ENCODE measurements around the gene DOCK4. TPM values are rescaled to one million over a fixed set of nuclear protein-coding genes. Genes with fewer than 3 reads are reported as not detected.

DOCK4 gene
- total and polyA plus RNA-seq, 10 of the 15 experiments (the other 5 are each of a cell fraction or from before 2014, with no cell fraction given) = 0.03 to 0.73 (median 0.38) TPM

DNA sequence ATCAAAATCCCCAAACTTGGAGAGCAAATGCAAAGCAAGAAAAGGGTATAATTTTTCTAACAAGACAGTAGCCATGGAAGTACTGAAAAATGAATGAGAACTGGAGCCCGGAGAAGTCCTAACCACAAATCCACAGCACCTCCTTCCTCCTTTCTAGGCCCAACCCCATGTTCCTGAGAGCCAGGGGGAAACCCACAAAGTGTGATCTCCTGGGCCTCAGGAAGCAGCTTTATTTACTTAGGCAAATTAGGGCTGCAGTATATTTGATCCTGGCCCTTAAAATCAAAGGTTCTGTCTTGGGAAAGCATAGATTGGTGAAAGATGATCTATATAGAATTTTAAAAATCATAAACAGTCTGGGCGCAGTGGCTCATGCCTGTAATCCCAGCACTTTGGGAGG, 103.0 kb downstream of the DOCK4 start:
- DNase-seq (ENCODE audit: low read depth, low spot score) (no peak), FAIRE-seq (no peak), ATAC-seq (no peak)
- Histone ChIP-seq H3K4me2 (ENCODE audit: control insufficient read depth, insufficient read depth) (no peak overlapping the region), H3K27ac (ENCODE audit: control insufficient read depth, insufficient read depth) (no peak overlapping the region), H3K27me3 (replicated peaks in 1 of 2; ENCODE audit: control insufficient read depth in 2 of 2, insufficient read depth in 2 of 2, low read length in 1 of 2) (no peaks in the 10 kb centered on the region), H3K4me1 (ENCODE audit: control insufficient read depth, insufficient read depth, low read length) (no peaks in the 10 kb centered on the region), H3K79me2 (ENCODE audit: control insufficient read depth, insufficient read depth, low read length) (no peaks in the 10 kb centered on the region), H3K9me3 (replicated peaks; ENCODE audit: control insufficient read depth, insufficient read depth, low read length) (no peaks in the 10 kb centered on the region), H2AFZ (ENCODE audit: control insufficient read depth, low read depth, low read length) (no peak overlapping the region; the same call in 1 of the 2 replicates), H3K4me3 (no peak overlapping the region), H4K20me1 (ENCODE audit: control insufficient read depth, insufficient read depth) (no peaks in the 10 kb centered on the region), H3K9ac (ENCODE audit: control insufficient read depth, insufficient read depth, low read length) (no peak overlapping the region), H3K36me3 (ENCODE audit: control insufficient read depth in 2 of 2, insufficient read depth in 2 of 2, low read length in 1 of 2) (no peaks in the 10 kb centered on the region)
- intact Hi-C loops (cut with micrococcal nuclease; ENCODE audit: unreplicated experiment) = no loop called here
- POLR2A ChIA-PET = no interaction called here
- RAD21 ChIA-PET (ENCODE audit: unreplicated experiment) = no interaction called here
- CTCF ChIA-PET = no interaction called here
- BruUV-seq (replicated peaks) = no TSS peak
- in situ Hi-C loops (cut with MboI) = no loop called here
- SMC1A ChIA-PET (ENCODE audit: uncharacterized antibody, unreplicated experiment) = no interaction called here
- WGBS (ENCODE audit: insufficient coverage, insufficient replicate concordance, low lambda C conversion rate, missing lambda C conversion rate) = 71% methylated on average over 2 of the region's 2 CpGs
- TF ChIP-seq MYC (IDR thresholded peaks at IDR 0.05; ENCODE audit: insufficient read depth, insufficient read length, insufficient replicate concordance, low read length, severe bottlenecking) (no peak), POLR2A (IDR thresholded peaks at IDR 0.05; ENCODE audit: low read depth, low read length) (no peak), E4F1 (IDR thresholded peaks at IDR 0.05; ENCODE audit: borderline replicate concordance, partially characterized antibody) (no peak), SREBF1 (IDR thresholded peaks at IDR 0.05; ENCODE audit: low read length) (no peak), PAX8 (IDR thresholded peaks at IDR 0.05) (no peak), EGR1 (IDR thresholded peaks at IDR 0.05; ENCODE audit: borderline replicate concordance in 1 of 2, low read depth in 2 of 2, low read length in 2 of 2) (no peak), EZH2 (IDR thresholded peaks at IDR 0.05; ENCODE audit: borderline replicate concordance, control insufficient read depth, low read depth, low read length) (no peak), RB1 (IDR thresholded peaks at IDR 0.05; ENCODE audit: borderline replicate concordance) (no peak), ZNF217 (IDR thresholded peaks at IDR 0.05) (no peak), ATF2 (IDR thresholded peaks at IDR 0.05; ENCODE audit: low read length) (no peak)
